Embryonic facial prominence (tissue), 1 donor: ENCODE measurements around the gene FEM1A.
"Not testable (repeated sequence)": the region's sequence is repeated elsewhere in the genome, so short reads cannot be mapped to it uniquely, and the experiment has no call there.

Source experiments
- DNase-seq: peaks from one replicate; pipeline ENCODE4 v3.0.0-alpha.2; 2016; ENCODE audit errors: extremely low spot score

Gene FEM1A

DNA sequence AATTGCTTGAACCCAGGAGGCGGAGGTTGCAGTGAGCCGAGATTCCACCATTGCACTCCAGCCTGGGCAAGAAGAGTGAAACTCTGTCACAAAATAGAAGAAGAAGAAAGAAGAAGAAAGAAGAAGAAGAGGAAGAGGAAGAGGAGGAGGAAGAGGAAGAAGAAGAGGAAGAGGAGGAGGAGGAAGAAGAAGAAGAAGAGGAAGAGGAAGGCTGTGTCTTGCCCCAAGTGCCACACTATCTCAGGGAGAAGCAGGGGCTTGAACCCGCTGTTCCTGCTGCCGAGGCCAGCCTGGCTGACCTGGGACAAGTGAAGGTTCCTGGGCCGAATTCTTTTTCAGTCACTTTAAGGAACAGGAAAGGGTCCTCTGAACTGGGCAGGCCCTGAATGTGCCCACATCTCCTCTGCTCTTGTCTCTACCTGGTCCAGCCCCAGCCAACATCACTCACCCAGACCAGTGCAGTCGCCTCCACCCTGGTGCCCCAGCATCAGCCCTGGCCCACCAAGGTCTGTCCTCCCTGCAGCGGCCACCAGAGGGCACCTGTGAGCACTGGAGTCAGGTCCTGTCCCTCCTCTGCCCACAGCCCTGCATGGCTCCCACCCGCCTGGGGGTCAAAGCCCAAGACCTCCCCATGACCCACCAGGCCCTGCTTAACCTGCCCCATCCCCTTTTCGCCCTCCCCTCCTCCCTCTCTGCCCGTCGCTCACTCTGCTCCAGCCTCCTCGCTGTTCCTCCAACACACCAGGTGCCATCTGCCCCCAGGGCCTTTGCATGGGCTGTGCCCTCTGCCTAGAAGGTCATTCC, 20.0 kb downstream of the FEM1A start:
- no peak for DNase-seq

DNA sequence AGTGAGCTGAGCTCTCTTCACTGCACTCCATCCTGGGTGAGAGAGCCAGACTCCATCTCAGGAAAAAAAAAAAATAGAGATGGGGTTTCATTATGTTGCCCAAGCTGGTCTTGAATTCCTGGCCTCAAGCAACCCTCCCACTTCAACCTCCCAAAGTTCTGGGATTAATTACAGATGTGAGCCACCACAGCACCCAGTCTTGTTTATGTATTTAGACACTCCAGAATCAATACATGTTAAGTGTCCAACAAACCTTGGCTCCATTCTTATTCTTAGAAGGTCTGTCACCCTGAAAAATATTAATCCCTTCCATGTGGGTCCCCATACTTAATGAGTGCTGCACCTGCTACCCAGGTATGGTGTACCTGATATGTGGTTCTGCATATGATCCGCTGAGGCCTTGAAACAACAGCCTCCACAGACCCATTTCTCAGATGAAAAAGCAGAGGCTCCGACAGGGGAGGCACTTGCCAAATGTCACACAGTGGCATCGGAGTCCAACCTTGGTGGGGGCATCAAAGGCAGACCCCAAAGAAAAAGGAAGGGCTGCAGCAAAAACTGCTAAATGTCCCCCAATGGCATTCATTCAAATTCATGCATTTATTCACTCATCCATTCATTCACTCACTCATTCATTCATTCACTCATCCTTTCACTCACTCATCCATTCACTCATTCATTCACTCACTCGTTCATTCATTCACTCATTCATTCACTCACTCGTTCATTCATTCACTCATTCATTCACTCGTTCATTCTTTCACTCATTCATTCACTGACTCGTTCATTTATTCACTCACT, 23.3 kb downstream of the FEM1A start:
- DNase-seq, result no peak

- DNase-seq, result peak; percentile 79
Measured at GRCh38 chr19:4815426-4816201, 24.1 kb downstream of the FEM1A start.

GRCh38 chr19:4816202-4816949, 24.8 kb downstream of the FEM1A start:
- no peak for DNase-seq

DNA sequence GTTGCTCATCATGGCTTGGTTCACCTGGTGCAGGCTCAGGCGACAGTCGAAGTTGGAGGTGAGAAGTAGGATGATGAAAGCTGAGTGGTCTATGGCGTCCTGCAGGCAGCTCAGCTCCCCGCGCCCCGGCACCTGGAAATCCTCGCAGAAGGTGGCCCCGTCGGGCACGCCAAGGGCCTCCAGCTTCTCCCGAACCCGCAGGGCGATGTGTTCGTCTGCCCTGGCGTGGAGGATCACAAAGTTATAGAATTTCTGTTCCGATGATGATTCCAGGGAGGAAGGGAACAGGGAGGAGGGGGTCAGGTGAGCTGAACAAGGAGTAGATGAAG, 25.4 kb downstream of the FEM1A start:
- DNase-seq, result no peak

DNA sequence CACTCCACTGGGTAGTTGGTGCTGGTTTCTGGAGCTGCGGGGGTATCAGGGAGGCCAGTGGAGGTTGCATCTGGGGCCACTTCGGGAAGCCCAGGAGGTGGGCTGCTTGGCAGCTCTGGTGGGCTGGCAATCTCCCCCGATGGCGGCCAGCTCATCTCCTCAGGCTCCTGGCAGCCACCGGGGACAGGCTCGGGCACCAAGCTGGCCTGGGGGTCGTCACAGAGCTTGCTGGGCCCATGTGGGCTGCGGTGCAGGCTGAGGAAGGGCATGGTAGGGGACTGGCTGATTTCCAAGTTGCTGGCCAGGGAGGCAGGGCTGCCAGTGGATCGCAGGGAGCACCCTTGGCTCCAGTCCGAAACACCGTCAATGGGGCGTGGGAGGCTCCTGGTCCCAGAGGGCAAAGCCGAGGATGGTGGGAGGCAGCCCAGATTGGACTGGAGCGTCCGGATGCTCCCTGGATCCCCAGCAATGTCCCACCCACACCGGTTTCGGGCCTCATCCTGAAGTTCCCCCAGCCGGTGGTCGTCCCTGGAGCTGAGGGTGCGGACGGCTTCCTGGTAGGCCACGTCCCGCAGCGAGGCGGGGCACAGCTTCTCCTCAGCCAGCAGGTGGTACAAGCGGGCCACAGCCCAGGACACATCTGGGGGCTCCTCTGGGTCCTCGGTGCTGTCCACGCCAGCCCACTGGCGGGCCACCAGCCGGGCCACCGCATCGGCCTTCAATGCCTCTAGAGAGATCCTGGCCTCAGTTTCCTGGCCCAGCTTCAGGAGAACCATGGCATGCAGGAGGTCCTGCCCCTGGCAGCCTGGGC, 26.1 kb downstream of the FEM1A start:
- no peak for DNase-seq

DNA sequence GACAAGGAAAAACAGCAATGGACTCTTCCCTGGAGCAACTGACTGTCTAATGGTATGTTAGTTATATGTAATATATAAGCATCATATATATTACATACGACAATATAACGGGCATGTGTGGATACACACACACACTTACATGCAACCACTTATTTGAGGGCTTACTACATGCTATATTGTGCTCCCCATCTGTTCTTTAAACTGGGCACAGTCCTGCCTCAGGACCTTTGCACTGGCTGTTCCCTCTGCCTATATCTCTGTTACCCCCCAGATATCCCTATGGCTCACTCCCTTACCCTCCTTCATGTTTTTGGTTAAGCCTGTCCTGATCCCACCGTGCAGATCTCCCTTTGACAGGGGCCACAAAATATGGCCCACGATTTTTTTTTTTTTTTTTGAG, 29.7 kb downstream of the FEM1A start:
- DNase-seq, result no peak

DNA sequence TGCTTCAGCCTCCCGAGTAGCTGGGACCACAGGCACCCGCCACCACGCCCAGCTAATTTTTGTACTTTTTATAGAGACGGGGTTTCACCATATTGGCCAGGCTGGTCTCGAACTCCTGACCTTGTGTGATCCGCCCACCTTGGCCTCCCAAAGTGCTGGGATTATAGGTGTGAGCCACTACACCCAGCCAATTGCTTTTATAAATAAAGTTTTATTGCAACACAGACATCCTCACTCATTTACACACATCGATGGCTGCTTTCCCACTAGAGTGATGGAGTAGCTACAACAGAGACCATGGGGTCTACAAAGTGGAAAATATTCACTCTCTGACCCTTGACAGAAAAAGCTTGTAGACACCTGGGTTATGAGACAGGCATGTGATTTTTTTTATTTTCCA, 30.8 kb downstream of the FEM1A start:
- not testable (repeated sequence) for DNase-seq

DNA sequence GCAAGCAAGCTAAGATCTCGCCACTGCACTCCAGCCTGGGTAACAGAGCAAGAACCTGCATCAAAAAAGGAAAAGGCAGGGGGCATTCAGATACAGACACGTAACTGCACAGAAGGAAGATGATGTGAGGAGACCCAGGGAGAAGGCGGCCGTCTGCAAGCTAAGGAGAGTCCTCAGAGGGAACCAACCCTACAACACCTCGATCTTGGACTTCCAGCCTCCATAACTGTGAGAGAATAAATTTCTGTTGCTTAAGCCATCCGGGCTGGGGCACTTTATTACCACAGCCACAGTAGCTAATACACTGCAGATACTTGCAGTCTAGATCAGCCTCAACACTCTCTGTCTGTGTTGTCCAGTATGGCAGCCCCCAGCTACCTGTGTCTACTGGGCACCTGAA, 32.0 kb downstream of the FEM1A start:
- DNase-seq, result no peak

DNA sequence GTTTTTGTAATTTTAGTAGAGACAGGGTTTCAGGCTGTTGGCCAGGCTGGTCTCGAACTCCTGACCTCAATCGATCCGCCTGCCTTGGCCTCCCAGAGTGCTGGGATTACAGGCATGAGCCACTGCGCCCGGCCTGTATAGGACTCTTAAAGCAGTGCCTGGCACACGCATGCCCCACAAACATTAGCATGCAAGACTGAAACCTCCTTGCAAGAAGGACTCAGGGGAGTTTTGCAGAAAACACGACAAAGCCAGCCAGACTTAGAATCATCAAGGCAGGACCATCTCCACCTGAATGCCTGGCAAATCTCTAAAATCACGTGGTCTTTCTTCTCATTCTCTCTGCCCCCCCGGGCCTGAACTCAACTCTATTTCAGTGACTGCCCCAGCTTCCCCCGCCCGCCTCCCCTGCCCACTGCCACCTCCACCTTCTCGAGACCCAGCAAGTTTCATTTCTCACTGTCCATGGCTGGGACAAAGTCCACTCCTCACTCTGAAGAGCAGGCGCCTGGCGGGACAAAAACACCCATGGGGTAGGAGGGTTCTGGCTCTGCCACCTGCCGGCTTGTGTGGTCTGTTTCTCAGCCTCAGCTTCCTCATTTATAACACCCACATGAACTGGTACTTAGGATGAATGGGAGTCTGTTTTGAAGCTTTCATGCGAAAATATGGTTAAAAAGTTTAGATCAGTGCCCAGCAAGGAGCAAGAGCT, 37.6 kb downstream of the FEM1A start:
- DNase-seq, result no peak

DNA sequence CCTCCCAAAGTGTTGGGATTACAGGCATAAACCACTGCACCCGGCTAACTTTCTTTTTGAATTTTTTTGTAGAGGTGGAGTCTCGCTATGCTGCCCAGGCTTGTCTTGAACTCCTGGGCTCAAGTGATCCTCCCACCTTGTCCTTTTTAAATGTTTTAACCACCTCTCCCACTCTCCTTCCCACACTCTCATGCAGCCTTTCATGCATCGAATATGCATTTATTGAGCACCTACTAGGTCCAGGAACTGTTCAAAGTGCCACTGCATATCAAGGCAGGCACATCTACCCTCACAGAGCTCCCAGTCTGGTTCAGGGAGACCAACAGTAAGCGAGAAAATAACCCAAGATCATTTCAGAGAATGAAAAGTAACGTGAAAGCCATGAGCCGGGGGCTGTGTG, 38.8 kb downstream of the FEM1A start:
- no peak for DNase-seq

DNA sequence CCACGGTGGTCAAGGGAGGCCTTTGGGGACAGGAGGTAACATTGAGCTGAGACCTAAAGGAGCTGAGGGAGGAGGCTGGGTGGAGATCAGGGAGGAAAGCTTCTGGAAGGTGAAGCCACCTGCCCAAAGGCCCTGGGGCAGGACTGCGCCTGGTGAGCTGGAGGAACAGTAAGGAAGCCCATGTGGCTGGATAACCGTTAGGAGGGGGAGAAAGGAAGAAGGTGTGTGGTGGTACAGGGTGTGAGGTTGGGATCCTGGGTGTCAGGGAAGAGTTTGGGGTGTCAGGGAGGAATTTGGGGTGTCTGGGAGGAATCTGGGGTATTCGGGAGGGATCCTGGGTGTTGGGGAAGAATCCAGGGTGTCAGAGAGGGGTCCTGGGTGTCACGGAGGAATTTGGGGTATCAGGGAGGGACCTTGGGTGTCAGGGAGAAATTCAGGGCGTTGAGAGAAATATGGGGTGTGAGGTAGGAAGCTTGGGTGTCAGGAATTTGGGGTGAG, 39.3 kb downstream of the FEM1A start:
- DNase-seq, result no peak

DNA sequence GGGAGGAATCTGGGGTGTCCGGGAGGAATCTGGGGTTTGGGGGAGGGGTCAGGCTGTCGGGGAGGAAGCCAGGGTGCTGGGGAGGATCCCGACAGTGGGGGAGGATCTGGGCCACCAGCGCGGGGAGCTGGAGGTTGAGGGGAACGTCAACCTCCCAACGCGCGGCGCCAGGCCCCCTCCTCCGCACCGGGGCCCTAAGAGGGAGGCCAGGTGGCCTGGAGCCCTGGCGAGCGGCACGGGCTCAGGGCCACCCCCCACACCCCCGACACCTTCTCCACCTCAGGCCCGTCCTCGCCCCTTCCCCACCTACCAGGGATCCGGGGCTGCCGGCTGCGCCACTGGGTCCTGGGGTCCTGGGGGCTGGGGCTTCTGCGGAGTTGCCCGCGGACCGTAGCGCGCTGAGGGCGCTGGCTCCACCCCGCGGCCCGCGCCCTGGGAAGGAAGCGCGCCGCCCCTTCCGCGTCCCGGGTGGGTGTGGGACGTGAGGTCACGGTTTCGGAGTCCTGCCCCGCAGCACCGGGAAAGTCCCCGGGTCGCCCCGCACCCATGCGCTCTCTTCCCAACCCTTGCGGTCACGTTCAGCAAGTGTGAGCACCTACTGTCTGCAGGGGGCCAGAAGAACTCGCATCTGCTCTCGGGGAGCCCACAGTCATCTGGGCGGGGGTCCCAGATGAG, 39.9 kb downstream of the FEM1A start, which contains the start of gene TICAM1:
TICAM1 (minus strand) TSS at position 409 of the 675 bp plus-strand sequence. CDS start 13,335 bp downstream, outside the sequence.
- no peak for DNase-seq

GRCh38 chr19:4831979-4832340, 40.4 kb downstream of the FEM1A start:
- not testable (repeated sequence) for DNase-seq

- DNase-seq, result no peak
Measured at GRCh38 chr19:4832776-4833175, 41.2 kb downstream of the FEM1A start.

DNA sequence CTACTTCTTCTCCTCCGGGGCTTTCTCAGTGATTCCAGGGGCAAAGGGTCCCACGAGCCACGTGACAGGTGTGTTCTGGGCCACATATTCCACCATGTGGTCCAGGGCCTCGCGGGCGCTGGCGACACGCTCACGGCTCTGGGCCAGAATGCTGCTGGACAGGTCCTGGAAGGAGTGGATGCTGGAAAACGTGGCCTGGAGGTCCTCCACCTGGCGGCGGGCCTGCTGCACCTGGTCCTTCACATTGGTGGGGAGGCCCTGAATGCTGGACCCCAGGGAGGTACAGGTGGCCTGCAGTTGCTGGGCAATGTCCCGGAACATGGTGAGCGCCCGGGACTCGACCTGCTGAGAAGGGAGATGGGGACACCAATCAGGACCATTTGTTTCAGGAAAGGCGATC, 47.7 kb downstream of the FEM1A start:
- DNase-seq, result no peak

DNA sequence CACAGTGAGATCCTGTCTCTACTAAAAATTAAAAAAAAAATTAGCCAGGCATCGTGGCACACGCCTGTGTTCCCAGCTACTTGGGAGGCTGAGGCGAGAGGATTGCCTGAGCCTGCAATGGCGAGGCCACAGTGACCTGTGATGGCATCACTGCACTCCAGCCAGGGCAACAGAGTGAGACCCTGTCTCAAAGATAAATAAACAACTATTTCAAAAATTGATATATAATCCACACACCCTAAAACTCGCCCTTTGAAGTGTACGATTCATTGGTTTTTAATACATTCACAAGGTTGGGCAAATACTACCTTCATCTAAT, 52.1 kb downstream of the FEM1A start:
- no peak for DNase-seq

- DNase-seq, result no peak
Measured at GRCh38 chr19:4844348-4845179, 53.0 kb downstream of the FEM1A start.

- DNase-seq, result not testable (repeated sequence)
Measured at GRCh38 chr19:4845975-4846374, 54.4 kb downstream of the FEM1A start.
